GM18517 (cell line): ENCODE measurements around the gene THSD4.

Experiments used
- ATAC-seq: cut with Tn5 transposase; IDR thresholded peaks from one replicate; pipeline ENCODE4 v1.9.1; 2021; ENCODE audit warnings: mild to moderate bottlenecking, moderate library complexity; ENCODE audit not compliant: unreplicated experiment

THSD4 gene

GRCh38 chr15:71830981-71831380 is 715.7 kb downstream of the THSD4 start:
- ATAC-seq, result no peak
